H9 (cell line): ENCODE measurements around the gene KCNMA1. TPM values are rescaled to one million over a fixed set of nuclear protein-coding genes. Genes with fewer than 3 reads are reported as not detected.

Source experiments
- DNase-seq: peaks from one replicate; pipeline ENCODE4 v3.0.0-alpha.2; 2017
- H2AFZ ChIP-seq: one replicate; pipeline ENCODE4 v1.6.1; 2013; ENCODE audit warnings: mild to moderate bottlenecking, low read length, control low read depth, moderate library complexity
- H2AK5ac ChIP-seq: 2 replicates; pipeline ENCODE4 v1.6.1; 2013; ENCODE audit warnings: low read length, control low read depth, mixed read lengths; ENCODE audit not compliant: insufficient read length
- H2BK120ac ChIP-seq: one replicate; pipeline ENCODE4 v1.6.1; 2013; ENCODE audit warnings: low read depth, mild to moderate bottlenecking, low read length, control low read depth, inconsistent platforms; ENCODE audit not compliant: poor library complexity, severe bottlenecking
- H2BK12ac ChIP-seq: 2 replicates; pipeline ENCODE4 v1.6.1; 2013; ENCODE audit warnings: low read length, control low read depth, mixed read lengths, low read depth; ENCODE audit not compliant: insufficient read length
- H2BK15ac ChIP-seq: 2 replicates; pipeline ENCODE4 v1.6.1; 2013; ENCODE audit warnings: low read depth, low read length, control low read depth
- H2BK20ac ChIP-seq: one replicate; pipeline ENCODE4 v1.6.1; 2013; ENCODE audit warnings: low read depth, mild to moderate bottlenecking, low read length, control low read depth, inconsistent platforms; ENCODE audit not compliant: poor library complexity, severe bottlenecking
- H2BK5ac ChIP-seq: 2 replicates; pipeline ENCODE4 v1.6.1; 2013; ENCODE audit warnings: low read length, control low read depth, mixed read lengths; ENCODE audit not compliant: insufficient read length
- H3K14ac ChIP-seq: 2 replicates; pipeline ENCODE4 v1.6.1; 2013; ENCODE audit warnings: low read length, control low read depth; ENCODE audit not compliant: insufficient read depth
- H3K18ac ChIP-seq: 2 replicates; pipeline ENCODE4 v1.6.1; 2013; ENCODE audit warnings: low read depth, mild to moderate bottlenecking, mixed read lengths, low read length, control low read depth; ENCODE audit not compliant: insufficient read length
- H3K23ac ChIP-seq: 2 replicates; pipeline ENCODE4 v1.6.1; 2013; ENCODE audit warnings: low read length, control low read depth, mixed read lengths, low read depth; ENCODE audit not compliant: insufficient read length
- H3K23me2 ChIP-seq: 2 replicates; pipeline ENCODE4 v1.6.1; 2013; ENCODE audit warnings: low read depth, mild to moderate bottlenecking, mixed read lengths, low read length, control low read depth; ENCODE audit not compliant: insufficient read length, poor library complexity, severe bottlenecking
- H3K27ac ChIP-seq: 2 replicates; pipeline ENCODE4 v1.5.1; 2013; ENCODE audit warnings: low read length, control low read depth, mixed read lengths, low read depth; ENCODE audit not compliant: insufficient read length
- H3K27me3 ChIP-seq: 2 replicates; pipeline ENCODE4 v1.6.1; 2013; ENCODE audit warnings: low read length, control low read depth, inconsistent platforms; ENCODE audit not compliant: insufficient read depth
- H3K4ac ChIP-seq: 2 replicates; pipeline ENCODE4 v1.6.1; 2013; ENCODE audit warnings: low read depth, mild to moderate bottlenecking, control low read depth, inconsistent platforms, low read length, moderate library complexity
- H3K4me1 ChIP-seq: 2 replicates; pipeline ENCODE4 v1.6.1; 2013; ENCODE audit warnings: low read length, control low read depth, inconsistent platforms; ENCODE audit not compliant: insufficient read depth
- H3K4me2 ChIP-seq: 2 replicates; pipeline ENCODE4 v1.6.1; 2013; ENCODE audit warnings: low read length, control low read depth, mixed read lengths; ENCODE audit not compliant: insufficient read length, insufficient read depth
- H3K56ac ChIP-seq: 2 replicates; pipeline ENCODE4 v1.6.1; 2013; ENCODE audit warnings: low read depth, mild to moderate bottlenecking, mixed read lengths, low read length, control low read depth; ENCODE audit not compliant: insufficient read length
- H3K79me1 ChIP-seq: 2 replicates; pipeline ENCODE4 v1.6.1; 2013; ENCODE audit warnings: low read depth, mild to moderate bottlenecking, moderate library complexity, low read length, control low read depth, inconsistent platforms; ENCODE audit not compliant: insufficient read depth, poor library complexity, severe bottlenecking
- H3K79me2 ChIP-seq: 2 replicates; pipeline ENCODE4 v1.6.1; 2013; ENCODE audit warnings: low read length, control low read depth, inconsistent platforms; ENCODE audit not compliant: insufficient read depth
- H3K9ac ChIP-seq: 2 replicates; pipeline ENCODE4 v1.6.1; 2013; ENCODE audit warnings: low read length, control low read depth, mixed read lengths; ENCODE audit not compliant: insufficient read length; ENCODE audit errors: extremely low read depth
- H3K9me3 ChIP-seq: one replicate; pipeline ENCODE4 v1.6.1; 2013; ENCODE audit warnings: low read depth, low read length, inconsistent platforms; ENCODE audit not compliant: control insufficient read depth
- H3T11ph ChIP-seq: one replicate; pipeline ENCODE4 v1.6.1; 2013; ENCODE audit warnings: mild to moderate bottlenecking, low read length, control low read depth, inconsistent platforms
- H4K20me1 ChIP-seq: one replicate; pipeline ENCODE4 v1.6.1; 2013; ENCODE audit not compliant: control insufficient read depth, insufficient read length, insufficient read depth
- H4K5ac ChIP-seq: 2 replicates; pipeline ENCODE4 v1.6.1; 2013; ENCODE audit warnings: low read depth, mild to moderate bottlenecking, mixed read lengths, low read length, control low read depth; ENCODE audit not compliant: insufficient read length
- H4K8ac ChIP-seq: replicated peaks from 2 replicates; pipeline ENCODE4 v1.6.1; 2013; ENCODE audit warnings: low read length, control low read depth, mixed read lengths, low read depth; ENCODE audit not compliant: insufficient read length
- H4K91ac ChIP-seq: 2 replicates; pipeline ENCODE4 v1.6.1; 2013; ENCODE audit warnings: low read depth, mild to moderate bottlenecking, moderate library complexity, mixed read lengths, low read length, control low read depth; ENCODE audit not compliant: insufficient read length
- H3K27ac Mint-ChIP-seq, 3 experiments: 2 replicates in 2 of 3; 3 replicates in 1 of 3; pipeline ENCODE4 v1.8.0; 2020 to 2021; ENCODE audit warnings: mixed read lengths in 3 of 3, mild to moderate bottlenecking in 1 of 3, moderate library complexity in 1 of 3
- H3K27me3 Mint-ChIP-seq: 2 replicates; pipeline ENCODE4 v1.8.0; 2021; ENCODE audit warnings: low read depth, mild to moderate bottlenecking, moderate library complexity, mixed read lengths
- H3K36me3 Mint-ChIP-seq, 3 experiments: 2 replicates in 2 of 3; 3 replicates in 1 of 3; pipeline ENCODE4 v1.8.0; 2020 to 2021; ENCODE audit warnings: low read depth in 3 of 3, mixed read lengths in 3 of 3; ENCODE audit not compliant: insufficient read depth in 1 of 3
- H3K4me1 Mint-ChIP-seq, 2 experiments: 2 replicates each; pipeline ENCODE4 v1.8.0; 2020; ENCODE audit warnings: mixed read lengths in 2 of 2
- H3K4me3 Mint-ChIP-seq, 2 experiments: 2 replicates in 1 of 2; 3 replicates in 1 of 2; pipeline ENCODE4 v1.8.0; 2020 to 2021; ENCODE audit warnings: mild to moderate bottlenecking in 2 of 2, mixed read lengths in 2 of 2, moderate library complexity in 1 of 2
- H3K9me3 Mint-ChIP-seq, 2 experiments: 2 replicates in 1 of 2; 3 replicates in 1 of 2; pipeline ENCODE4 v1.8.0; 2020; ENCODE audit warnings: mild to moderate bottlenecking in 2 of 2, mixed read lengths in 2 of 2, moderate library complexity in 1 of 2
- CTCF ChIP-seq: fragments of 200-600 bp; sonication (generic); conservative IDR thresholded peaks from 3 replicates; pipeline ENCODE4 v1.8.0; 2021; ENCODE audit warnings: antibody characterized with exemption, mild to moderate bottlenecking
- WGBS: extraction: QIAGEN DNeasy Blood & Tissue Kit; methylation state at CpG from one replicate; pipeline ENCODE4 v1.1.7; 2013; ENCODE audit warnings: missing lambda C conversion rate, low lambda C conversion rate, mixed read lengths; ENCODE audit not compliant: insufficient read length; ENCODE audit errors: extremely low coverage; 5-methylcytosine and 5-hydroxymethylcytosine counted together
- total RNA-seq: library from RNA; stranded (reverse); gene quantifications from 2 replicates; pipeline ENCODE4 v1.2.1, GENCODE V29; 2021

KCNMA1 gene
- total RNA-seq, 1 experiment from 2014 or later, result 2.0 TPM

GRCh38 chr10:77321838-77322237, 315.8 kb downstream of the KCNMA1 start:
- Histone ChIP-seq H3K18ac (no peak overlapping the region), H3K23ac (no peak overlapping the region), H4K8ac (no peak overlapping the region), H3K79me1 (no peaks in the 10 kb centered on the region), H3K4me1 (peaks cover 4% of the 10 kb centered on the region; the same call in 1 of the 2 replicates), H3K14ac (no peak overlapping the region), H4K20me1 (no peaks in the 10 kb centered on the region), H2AFZ (no peak overlapping the region), H3K9me3 (no peaks in the 10 kb centered on the region), H3K79me2 (no peaks in the 10 kb centered on the region), H2BK12ac (no peak overlapping the region), H4K5ac (no peak overlapping the region), H3K4me2 (no peak overlapping the region), H3K27ac (no peak overlapping the region), H2BK120ac (no peak overlapping the region), H3K4ac (no peak overlapping the region), H3K56ac (no peak overlapping the region), H2BK15ac (no peak overlapping the region), H3T11ph (no peak overlapping the region), H3K9ac (no peak overlapping the region), H2BK20ac (no peak overlapping the region), H4K91ac (no peak overlapping the region), H3K23me2 (no peaks in the 10 kb centered on the region), H2AK5ac (no peak overlapping the region), H3K27me3 (no peaks in the 10 kb centered on the region), H2BK5ac (no peak overlapping the region)
- Mint-ChIP-seq H3K27me3 (peaks cover 2% of the 10 kb centered on the region), H3K36me3 (peaks cover 0 to 2% (median 0%) of the 10 kb centered on the region in 3 experiments; a peak in 1 of 7 replicates), H3K4me3 (no peak overlapping the region), H3K27ac (no peak overlapping the region; a peak in 1 of 7 replicates), H3K9me3 (peaks cover 2 to 3% of the 10 kb centered on the region in 2 experiments; a peak in 1 of 5 replicates), H3K4me1 (peaks cover 21 to 22% of the 10 kb centered on the region in 2 experiments)
- WGBS, result no CpG with 5 or more reads among the region's 3 CpGs
- no peak for TF ChIP-seq CTCF
- no peak for DNase-seq
